Activated CD4-positive, alpha-beta T cell treated with anti-CD3 and anti-CD28 coated beads, Interleukin-2, amount 50 U/mL, for 16 hours (primary cell): ENCODE data around the gene CD34.
"Not testable (repeated sequence)": the region's sequence is repeated elsewhere in the genome, so short reads cannot be mapped to it uniquely, and the experiment has no call there.

Experiments
- DNase-seq: peaks from one replicate; pipeline ENCODE4 v3.0.0-alpha.2; 2020

The CD34 gene

GRCh38 chr1:207894704-207895103, 16.2 kb downstream of the CD34 start:
- DNase-seq: no peak

- DNase-seq: no peak
Measured at GRCh38 chr1:207893737-207894582, 17.0 kb downstream of the CD34 start.

- DNase-seq: no peak
Measured at GRCh38 chr1:207892764-207893163, 18.2 kb downstream of the CD34 start.

- DNase-seq: no peak
Measured at GRCh38 chr1:207891148-207891547, 19.8 kb downstream of the CD34 start.

- no peak for DNase-seq
Measured at GRCh38 chr1:207890136-207890738, 20.7 kb downstream of the CD34 start.

GRCh38 chr1:207888652-207889051, 22.3 kb downstream of the CD34 start:
- no peak for DNase-seq

GRCh38 chr1:207887542-207888201, 23.3 kb downstream of the CD34 start:
- DNase-seq: no peak

- no peak for DNase-seq
Measured at GRCh38 chr1:207886227-207886626, 24.7 kb downstream of the CD34 start.

- peak; percentile 68 for DNase-seq
Measured at GRCh38 chr1:207885129-207886032, 25.5 kb downstream of the CD34 start.

GRCh38 chr1:207884266-207885029, 26.5 kb downstream of the CD34 start:
- DNase-seq: no peak

GRCh38 chr1:207883660-207884250, 27.2 kb downstream of the CD34 start:
- DNase-seq: no peak

- peak; percentile 35 for DNase-seq
Measured at GRCh38 chr1:207883104-207883651, 27.7 kb downstream of the CD34 start.

GRCh38 chr1:207882692-207883091, 28.2 kb downstream of the CD34 start:
- no peak for DNase-seq

GRCh38 chr1:207878939-207879338, 32.0 kb downstream of the CD34 start:
- DNase-seq: no peak

- DNase-seq: not testable (repeated sequence)
Measured at GRCh38 chr1:207877914-207878313, 33.0 kb downstream of the CD34 start.

- DNase-seq: no peak
Measured at GRCh38 chr1:207876131-207876530, 34.8 kb downstream of the CD34 start.

GRCh38 chr1:207875532-207875931, 35.4 kb downstream of the CD34 start:
- no peak for DNase-seq

- DNase-seq: no peak
Measured at GRCh38 chr1:207873055-207873890, 37.7 kb downstream of the CD34 start.

- no peak for DNase-seq
Measured at GRCh38 chr1:207872621-207873020, 38.3 kb downstream of the CD34 start.

GRCh38 chr1:207871117-207871649, 39.7 kb downstream of the CD34 start:
- DNase-seq: no peak
